ENCODE measurements around the gene RNASET2. TPM values are rescaled to one million over a fixed set of nuclear protein-coding genes. Genes with fewer than 3 reads are reported as not detected.

Gene RNASET2
- polyA plus RNA-seq, 1 donor from 2014 or later = 73.9 TPM

- no peaks in the 10 kb centered on the region for H3K9me3 ChIP-seq (ENCODE audit: low read length)
- no peaks in the 10 kb centered on the region for H3F3A ChIP-seq (ENCODE audit: insufficient read depth, low read length, poor library complexity, severe bottlenecking)
- H3K36me3 ChIP-seq (ENCODE audit: insufficient read depth, low read length) = peaks cover 5% of the 10 kb centered on the region
- no peaks in the 10 kb centered on the region for H3K79me2 ChIP-seq (replicated peaks; ENCODE audit: insufficient read depth, low read length)
- H4K20me1 ChIP-seq (ENCODE audit: insufficient read depth) = no peaks in the 10 kb centered on the region
- no peak overlapping the region for H3K4me2 ChIP-seq (ENCODE audit: low read length)
- no peak overlapping the region for H2AFZ ChIP-seq (ENCODE audit: low read depth, low read length)
- no peak overlapping the region for H3K9ac ChIP-seq (ENCODE audit: low read length)
- no peaks in the 10 kb centered on the region for H3K27me3 ChIP-seq (ENCODE audit: insufficient read depth, low read depth, low read length)
- TF ChIP-seq EP300 (conservative IDR thresholded peaks at IDR 0.05; ENCODE audit: poor library complexity, severe bottlenecking) (no peak), MXI1 (conservative IDR thresholded peaks at IDR 0.05; ENCODE audit: poor library complexity, severe bottlenecking) (no peak), RAD21 (conservative IDR thresholded peaks at IDR 0.05) (no peak), CTCF (IDR thresholded peaks at IDR 0.05; ENCODE audit: poor library complexity, severe bottlenecking) (no peak), SMC3 (conservative IDR thresholded peaks at IDR 0.05; ENCODE audit: poor library complexity) (no peak)
- TF ChIP-seq, protein P1, sequence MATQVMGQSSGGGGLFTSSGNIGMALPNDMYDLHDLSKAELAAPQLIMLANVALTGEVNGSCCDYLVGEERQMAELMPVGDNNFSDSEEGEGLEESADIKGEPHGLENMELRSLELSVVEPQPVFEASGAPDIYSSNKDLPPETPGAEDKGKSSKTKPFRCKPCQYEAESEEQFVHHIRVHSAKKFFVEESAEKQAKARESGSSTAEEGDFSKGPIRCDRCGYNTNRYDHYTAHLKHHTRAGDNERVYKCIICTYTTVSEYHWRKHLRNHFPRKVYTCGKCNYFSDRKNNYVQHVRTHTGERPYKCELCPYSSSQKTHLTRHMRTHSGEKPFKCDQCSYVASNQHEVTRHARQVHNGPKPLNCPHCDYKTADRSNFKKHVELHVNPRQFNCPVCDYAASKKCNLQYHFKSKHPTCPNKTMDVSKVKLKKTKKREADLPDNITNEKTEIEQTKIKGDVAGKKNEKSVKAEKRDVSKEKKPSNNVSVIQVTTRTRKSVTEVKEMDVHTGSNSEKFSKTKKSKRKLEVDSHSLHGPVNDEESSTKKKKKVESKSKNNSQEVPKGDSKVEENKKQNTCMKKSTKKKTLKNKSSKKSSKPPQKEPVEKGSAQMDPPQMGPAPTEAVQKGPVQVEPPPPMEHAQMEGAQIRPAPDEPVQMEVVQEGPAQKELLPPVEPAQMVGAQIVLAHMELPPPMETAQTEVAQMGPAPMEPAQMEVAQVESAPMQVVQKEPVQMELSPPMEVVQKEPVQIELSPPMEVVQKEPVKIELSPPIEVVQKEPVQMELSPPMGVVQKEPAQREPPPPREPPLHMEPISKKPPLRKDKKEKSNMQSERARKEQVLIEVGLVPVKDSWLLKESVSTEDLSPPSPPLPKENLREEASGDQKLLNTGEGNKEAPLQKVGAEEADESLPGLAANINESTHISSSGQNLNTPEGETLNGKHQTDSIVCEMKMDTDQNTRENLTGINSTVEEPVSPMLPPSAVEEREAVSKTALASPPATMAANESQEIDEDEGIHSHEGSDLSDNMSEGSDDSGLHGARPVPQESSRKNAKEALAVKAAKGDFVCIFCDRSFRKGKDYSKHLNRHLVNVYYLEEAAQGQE (IDR thresholded peaks at IDR 0.05; ENCODE audit: borderline replicate concordance) = no peak
- no peak overlapping the region for H3K4me3 ChIP-seq (ENCODE audit: low read length)
- H3K27ac ChIP-seq (ENCODE audit: low read length) = no peak overlapping the region
- H3K9me2 ChIP-seq (ENCODE audit: insufficient read depth, low read length) = no peaks in the 10 kb centered on the region
Observed at GRCh38 chr6:166931426-166931970, 24.9 kb downstream of the RNASET2 start.

GRCh38 chr6:166930354-166930891 lies 25.9 kb downstream of the RNASET2 start:
- TF ChIP-seq POLR2AphosphoS5 (IDR thresholded peaks at IDR 0.05) (no peak), RAD21 (conservative IDR thresholded peaks at IDR 0.05) (no peak), SMC3 (conservative IDR thresholded peaks at IDR 0.05; ENCODE audit: poor library complexity) (no peak), CTCF (IDR thresholded peaks at IDR 0.05; ENCODE audit: poor library complexity, severe bottlenecking) (no peak), TAF1 (IDR thresholded peaks at IDR 0.05; ENCODE audit: low read depth) (no peak), MXI1 (conservative IDR thresholded peaks at IDR 0.05; ENCODE audit: poor library complexity, severe bottlenecking) (no peak), EZH2 (IDR thresholded peaks at IDR 0.05; ENCODE audit: borderline replicate concordance, insufficient read depth, low read length, poor library complexity, severe bottlenecking) (no peak), EP300 (conservative IDR thresholded peaks at IDR 0.05; ENCODE audit: poor library complexity, severe bottlenecking) (no peak)
- TF ChIP-seq, protein P1 (IDR thresholded peaks at IDR 0.05; ENCODE audit: borderline replicate concordance) = no peak
- no peaks in the 10 kb centered on the region for H4K20me1 ChIP-seq (ENCODE audit: insufficient read depth)
- no peaks in the 10 kb centered on the region for H3K79me2 ChIP-seq (replicated peaks; ENCODE audit: insufficient read depth, low read length)
- H3K36me3 ChIP-seq (ENCODE audit: insufficient read depth, low read length) = peaks cover 5% of the 10 kb centered on the region
- H3K4me3 ChIP-seq (ENCODE audit: low read length) = no peak overlapping the region
- no peaks in the 10 kb centered on the region for H3F3A ChIP-seq (ENCODE audit: insufficient read depth, low read length, poor library complexity, severe bottlenecking)
- no peaks in the 10 kb centered on the region for H3K27me3 ChIP-seq (ENCODE audit: insufficient read depth, low read depth, low read length)
- no peaks in the 10 kb centered on the region for H3K9me3 ChIP-seq (ENCODE audit: low read length)
- no peak overlapping the region for H3K27ac ChIP-seq (ENCODE audit: low read length)
- H2AFZ ChIP-seq (ENCODE audit: low read depth, low read length) = no peak overlapping the region
- no peak overlapping the region for H3K4me2 ChIP-seq (ENCODE audit: low read length)
- H3K9ac ChIP-seq (ENCODE audit: low read length) = no peak overlapping the region
- H3K9me2 ChIP-seq (ENCODE audit: insufficient read depth, low read length) = no peaks in the 10 kb centered on the region

All from neural cell (in vitro differentiated cells).